ENCODE data around the gene NIPAL3. TPM values are rescaled to one million over a fixed set of nuclear protein-coding genes. Genes with fewer than 3 reads are reported as not detected.
"Not testable (repeated sequence)": the region's sequence is repeated elsewhere in the genome, so short reads cannot be mapped to it uniquely, and the experiment has no call there.

The NIPAL3 gene
- polyA plus RNA-seq, 12 donors: 3.4 to 9.6 (median 5.1) TPM; not detected in 1

- DNase-seq: no peak
Measured at GRCh38 chr1:24516506-24516905, 100.9 kb downstream of the NIPAL3 start.

- no peak for DNase-seq
Measured at GRCh38 chr1:24517898-24518297, 102.3 kb downstream of the NIPAL3 start.

GRCh38 chr1:24520282-24520681 is 104.7 kb downstream of the NIPAL3 start:
- DNase-seq: not testable (repeated sequence)

Other genes with a start within 250 kb of the NIPAL3 start
- gene IFNLR1, start 228.5 kb upstream of the NIPAL3 start, polyA plus RNA-seq (ENCODE audit: insufficient read length in 12 of 12): 1 to 10 TPM in 3 of 12 donors, under 1 TPM in 6, not detected in 3; 0.04 to 5.0 (median 0.17) TPM
- gene GRHL3, start 96.4 kb upstream of the NIPAL3 start, polyA plus RNA-seq (ENCODE audit: insufficient read length in 12 of 12): 10 to 100 TPM in 2 of 12 donors, 1 to 10 TPM in 1, under 1 TPM in 6, not detected in 3; 0.09 to 36.4 (median 0.29) TPM
- 1 to 10 TPM in 10 of 12 donors, not detected in 2; 1.1 to 5.2 (median 1.5) TPM for gene STPG1, start 2.0 kb upstream of the NIPAL3 start, polyA plus RNA-seq (ENCODE audit: insufficient read length in 12 of 12)
- 10 to 100 TPM in 1 of 12 donors, 1 to 10 TPM in 10, not detected in 1; 1.3 to 30.3 (median 2.0) TPM for gene RCAN3, start 87.0 kb downstream of the NIPAL3 start, polyA plus RNA-seq (ENCODE audit: insufficient read length in 12 of 12)
- under 1 TPM in 6 of 12 donors, not detected in 6; 0.04 to 0.26 (median 0.15) TPM for gene NCMAP, start 140.3 kb downstream of the NIPAL3 start, polyA plus RNA-seq (ENCODE audit: insufficient read length in 12 of 12)
- 100 to 1,000 TPM in 6 of 12 donors, 10 to 100 TPM in 5, not detected in 1; 71.9 to 207 (median 106) TPM for gene SRRM1, start 227.5 kb downstream of the NIPAL3 start, polyA plus RNA-seq (ENCODE audit: insufficient read length in 12 of 12)

All from muscle of arm (tissue), 12 donors.